ENCODE measurements around the gene PLEKHO2. TPM values are rescaled to one million over a fixed set of nuclear protein-coding genes. Genes with fewer than 3 reads are reported as not detected.

The PLEKHO2 gene
- total RNA-seq, 1 donor from 2014 or later, result 18.0 TPM

GRCh38 chr15:64904189-64904588 lies 62.5 kb downstream of the PLEKHO2 start:
- no peak for DNase-seq
- Mint-ChIP-seq H3K27me3 (ENCODE audit: unreplicated experiment) (no peaks in the 10 kb centered on the region), H3K4me3 (ENCODE audit: unreplicated experiment) (no peak overlapping the region), H3K4me1 (ENCODE audit: low read depth, unreplicated experiment) (peaks cover 5% of the 10 kb centered on the region), H3K27ac (ENCODE audit: unreplicated experiment) (no peak overlapping the region), H3K9me3 (ENCODE audit: unreplicated experiment) (peaks cover 15% of the 10 kb centered on the region), H3K36me3 (ENCODE audit: unreplicated experiment) (peaks cover 11% of the 10 kb centered on the region)
- TF ChIP-seq CTCF (IDR thresholded peaks at IDR 0.05; ENCODE audit: partially characterized antibody, unreplicated experiment), result no peak

DNA sequence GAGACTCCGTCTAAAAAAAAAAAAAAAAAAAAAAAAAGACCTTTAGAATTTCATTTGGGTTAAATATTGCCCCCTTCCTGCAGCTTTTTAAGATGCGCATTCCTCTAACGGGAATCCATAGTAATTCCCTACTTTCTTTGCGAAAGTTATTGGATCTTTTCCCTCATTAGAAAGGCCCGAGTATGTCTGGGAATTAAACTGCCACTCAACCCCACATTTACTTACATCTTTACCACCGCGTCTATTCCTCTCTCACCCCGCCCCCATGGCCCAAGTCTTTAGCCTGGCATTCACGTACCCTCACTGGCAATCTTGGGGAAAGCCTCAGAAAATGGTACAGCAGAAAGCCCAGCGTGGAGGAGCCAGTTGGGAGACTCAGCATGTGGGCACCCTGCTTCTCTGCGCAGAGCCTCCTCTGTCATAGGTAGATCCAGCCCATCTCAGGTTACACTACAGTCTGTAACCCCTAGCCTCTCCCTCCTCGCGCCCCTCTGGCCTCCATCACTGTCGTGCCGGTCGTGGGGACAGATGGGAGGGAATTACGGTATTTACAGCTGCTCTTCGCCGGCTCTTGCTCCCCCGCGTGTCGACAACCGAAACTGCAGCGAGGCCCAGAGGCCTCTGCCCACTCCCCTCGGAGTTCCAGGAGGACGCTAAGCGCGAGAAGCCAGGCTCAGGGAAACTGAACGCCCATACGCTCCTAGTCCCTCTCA lies 63.6 kb downstream of the PLEKHO2 start:
- Mint-ChIP-seq H3K36me3 (ENCODE audit: unreplicated experiment) (peaks cover 11% of the 10 kb centered on the region), H3K27me3 (ENCODE audit: unreplicated experiment) (no peaks in the 10 kb centered on the region), H3K9me3 (ENCODE audit: unreplicated experiment) (peaks cover 15% of the 10 kb centered on the region), H3K27ac (ENCODE audit: unreplicated experiment) (peak overlapping the region; percentile 95), H3K4me1 (ENCODE audit: low read depth, unreplicated experiment) (peaks cover 5% of the 10 kb centered on the region), H3K4me3 (ENCODE audit: unreplicated experiment) (peak overlapping the region; percentile 91)
- DNase-seq, result peak; percentile 91
- peak; percentile 76 for TF ChIP-seq CTCF (IDR thresholded peaks at IDR 0.05; ENCODE audit: partially characterized antibody, unreplicated experiment)

DNA sequence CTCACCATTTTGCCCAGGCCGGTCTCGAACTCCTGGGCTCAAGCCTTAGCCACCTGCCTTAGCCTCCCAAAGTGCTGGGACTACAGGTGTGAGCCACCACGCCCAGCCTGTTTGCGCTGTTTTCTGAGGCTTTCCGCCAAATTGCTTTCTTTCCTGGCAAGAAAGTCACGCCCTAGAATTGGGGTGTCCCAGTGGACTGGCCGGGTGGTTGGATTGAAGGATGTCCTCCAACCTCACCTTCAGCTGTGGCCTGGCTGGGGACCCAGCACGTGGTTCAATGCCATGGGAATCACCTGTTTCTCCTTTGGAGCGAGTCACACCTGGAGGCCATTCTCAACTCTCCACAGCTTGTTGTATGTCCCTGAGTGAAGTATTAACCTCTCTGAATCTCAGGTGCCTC lies 64.2 kb downstream of the PLEKHO2 start:
- peaks cover 7% of the 10 kb centered on the region for H3K36me3 Mint-ChIP-seq (ENCODE audit: unreplicated experiment)
- H3K4me3 Mint-ChIP-seq (ENCODE audit: unreplicated experiment), result peak overlapping the region; percentile 91
- no peak for TF ChIP-seq CTCF (IDR thresholded peaks at IDR 0.05; ENCODE audit: partially characterized antibody, unreplicated experiment)
- DNase-seq, result no peak
- peaks cover 17% of the 10 kb centered on the region for H3K9me3 Mint-ChIP-seq (ENCODE audit: unreplicated experiment)
- H3K27me3 Mint-ChIP-seq (ENCODE audit: unreplicated experiment), result no peaks in the 10 kb centered on the region
- H3K27ac Mint-ChIP-seq (ENCODE audit: unreplicated experiment), result no peak overlapping the region
- H3K4me1 Mint-ChIP-seq (ENCODE audit: low read depth, unreplicated experiment), result peaks cover 8% of the 10 kb centered on the region

DNA sequence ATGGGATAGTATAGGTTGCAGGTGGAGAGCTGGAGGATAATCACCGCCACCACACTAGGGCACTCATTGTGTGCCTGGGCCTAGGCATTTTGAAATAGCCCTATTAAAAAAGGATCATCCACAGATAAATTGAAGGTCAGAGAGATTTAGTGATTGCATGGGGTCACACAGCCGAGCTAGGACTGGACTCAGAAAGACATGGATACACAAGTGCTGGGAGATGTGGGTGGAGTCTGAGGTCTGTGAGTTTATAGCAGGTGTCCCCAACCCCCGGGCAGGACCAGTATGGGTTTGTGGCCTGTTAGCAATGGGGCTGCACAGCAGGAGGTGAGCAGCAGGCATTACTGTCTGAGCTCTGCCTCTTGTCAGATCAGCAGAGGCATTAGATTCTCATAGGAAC lies 64.7 kb downstream of the PLEKHO2 start:
- H3K9me3 Mint-ChIP-seq (ENCODE audit: unreplicated experiment), result peaks cover 14% of the 10 kb centered on the region
- DNase-seq, result no peak
- H3K4me3 Mint-ChIP-seq (ENCODE audit: unreplicated experiment), result no peak overlapping the region
- TF ChIP-seq CTCF (IDR thresholded peaks at IDR 0.05; ENCODE audit: partially characterized antibody, unreplicated experiment), result no peak
- peaks cover 13% of the 10 kb centered on the region for H3K4me1 Mint-ChIP-seq (ENCODE audit: low read depth, unreplicated experiment)
- no peak overlapping the region for H3K27ac Mint-ChIP-seq (ENCODE audit: unreplicated experiment)
- H3K27me3 Mint-ChIP-seq (ENCODE audit: unreplicated experiment), result peaks cover 2% of the 10 kb centered on the region
- H3K36me3 Mint-ChIP-seq (ENCODE audit: unreplicated experiment), result peaks cover 4% of the 10 kb centered on the region

DNA sequence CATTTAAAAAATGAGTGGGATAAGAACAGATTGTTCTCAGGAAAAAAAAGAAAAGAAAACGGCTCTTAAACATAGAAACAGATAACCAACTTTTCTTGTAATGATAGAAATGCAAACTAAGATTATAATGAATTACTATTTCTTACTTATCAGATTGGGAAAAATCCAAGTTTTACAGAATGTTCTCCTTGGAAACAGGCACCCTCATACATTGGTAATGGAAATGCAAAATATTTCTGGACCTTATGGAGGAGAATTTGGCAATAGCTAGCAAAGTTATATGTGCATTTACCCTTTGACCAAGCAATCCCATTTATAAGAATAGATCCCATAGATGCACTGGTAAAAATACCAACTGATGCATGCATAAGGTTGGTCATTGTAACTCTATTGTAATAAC lies 66.3 kb downstream of the PLEKHO2 start:
- H3K9me3 Mint-ChIP-seq (ENCODE audit: unreplicated experiment), result peaks cover 13% of the 10 kb centered on the region
- H3K27me3 Mint-ChIP-seq (ENCODE audit: unreplicated experiment), result peaks cover 6% of the 10 kb centered on the region
- H3K4me1 Mint-ChIP-seq (ENCODE audit: low read depth, unreplicated experiment), result peaks cover 17% of the 10 kb centered on the region
- H3K36me3 Mint-ChIP-seq (ENCODE audit: unreplicated experiment), result peaks cover 4% of the 10 kb centered on the region
- H3K4me3 Mint-ChIP-seq (ENCODE audit: unreplicated experiment), result no peak overlapping the region
- no peak for TF ChIP-seq CTCF (IDR thresholded peaks at IDR 0.05; ENCODE audit: partially characterized antibody, unreplicated experiment)
- DNase-seq, result no peak
- no peak overlapping the region for H3K27ac Mint-ChIP-seq (ENCODE audit: unreplicated experiment)
